PC-3 (cell line): Measurements from ENCODE around the gene C1QTNF6. TPM values are rescaled to one million over a fixed set of nuclear protein-coding genes. Genes with fewer than 3 reads are reported as not detected.

Experiments used
- ATAC-seq: fragments of 200-7000 bp; cut with Tn5 transposase; 2 replicates; pipeline ENCODE4 v1.9.1; 2020; ENCODE audit warnings: mild to moderate bottlenecking, moderate library complexity
- BruUV-seq: library from RNA; stranded (reverse); fragments of 400-500 nt; replicated peaks from 2 replicates; lab custom pipeline; 2021; lab: Mats Ljungman, UMichigan
- CTCF ChIA-PET: fragments of 300-600 bp; sonication (Branson Sonifier 250); formaldehyde crosslinking; loops from one replicate; lab custom pipeline; 2022; ENCODE audit warnings: antibody characterized with exemption; lab: Charles Lee
- POLR2A ChIA-PET: fragments of 300-600 bp; sonication (Branson Sonifier 250); formaldehyde crosslinking; loops from one replicate; lab custom pipeline; 2022; ENCODE audit warnings: antibody characterized with exemption; ENCODE audit not compliant: unreplicated experiment; lab: Charles Lee
- DNase-seq: peaks from one replicate; pipeline ENCODE4 v3.0.0-alpha.2; 2015
- H2AFZ ChIP-seq: fragments of 300-600 bp; sonication (generic); 2 replicates; pipeline ENCODE4 v1.6.0; 2016; ENCODE audit warnings: antibody characterized with exemption, low read length
- H3F3A ChIP-seq: fragments of 300-600 bp; sonication (generic); one replicate; pipeline ENCODE4 v1.6.0; 2017; ENCODE audit warnings: antibody characterized with exemption, low read length, control low read depth, mild to moderate bottlenecking; ENCODE audit not compliant: unreplicated experiment
- H3K27ac ChIP-seq: fragments of 300-600 bp; sonication (generic); 2 replicates; pipeline ENCODE4 v1.5.1; 2016; ENCODE audit warnings: mild to moderate bottlenecking, low read length
- H3K27me3 ChIP-seq: fragments of 300-600 bp; sonication (generic); 2 replicates; pipeline ENCODE4 v1.6.1; 2016; ENCODE audit warnings: low read length, mixed read lengths
- H3K36me3 ChIP-seq: fragments of 300-600 bp; sonication (generic); 2 replicates; pipeline ENCODE4 v1.6.1; 2016; ENCODE audit warnings: low read depth, mixed run types, low read length, mixed read lengths
- H3K4me1 ChIP-seq: fragments of 300-600 bp; sonication (generic); 2 replicates; pipeline ENCODE4 v1.5.1; 2016; ENCODE audit warnings: low read length; ENCODE audit not compliant: insufficient read depth
- H3K4me2 ChIP-seq: fragments of 300-600 bp; sonication (generic); 2 replicates; pipeline ENCODE4 v1.6.0; 2016; ENCODE audit warnings: low read length
- H3K4me3 ChIP-seq: fragments of 300-600 bp; sonication (generic); 2 replicates; pipeline ENCODE4 v1.5.1; 2016; ENCODE audit warnings: mild to moderate bottlenecking, low read length, mixed read lengths
- H3K79me2 ChIP-seq: fragments of 300-600 bp; sonication (generic); 2 replicates; pipeline ENCODE4 v1.6.1; 2017; ENCODE audit warnings: low read length, mixed read lengths
- H3K9ac ChIP-seq: fragments of 300-600 bp; sonication (generic); 2 replicates; pipeline ENCODE4 v1.6.0; 2016; ENCODE audit warnings: mild to moderate bottlenecking, low read length
- H3K9me2 ChIP-seq: fragments of 300-600 bp; sonication (generic); replicated peaks from 2 replicates; pipeline ENCODE4 v1.6.1; 2016; ENCODE audit warnings: mixed run types, low read length, mixed read lengths
- H3K9me3 ChIP-seq: fragments of 300-600 bp; sonication (generic); 2 replicates; pipeline ENCODE4 v1.6.1; 2016; ENCODE audit warnings: low read length, mixed read lengths
- H4K20me1 ChIP-seq: fragments of 300-600 bp; sonication (generic); 2 replicates; pipeline ENCODE4 v1.6.1; 2016; ENCODE audit warnings: low read length, mixed read lengths
- EZH2 ChIP-seq: fragments of 300-600 bp; sonication (generic); IDR thresholded peaks from one replicate; pipeline ENCODE4 v1.6.1; 2017; ENCODE audit warnings: antibody characterized with exemption, mild to moderate bottlenecking, low read length; ENCODE audit not compliant: unreplicated experiment
- EZH2phosphoT487 ChIP-seq: fragments of 300-600 bp; sonication (generic); IDR thresholded peaks from 2 replicates; pipeline ENCODE4 v1.6.1; 2018; ENCODE audit warnings: mild to moderate bottlenecking, antibody characterized with exemption, low read length, borderline replicate concordance
- intact Hi-C: fragments of 100-400 bp; cut with micrococcal nuclease; formaldehyde crosslinking; loops from 2 replicates; pipeline ENCODE4 v1.9.0; 2023
- total RNA-seq: library from RNA; depleted of rRNA; stranded (reverse); fragments of >200 nt; gene quantifications from 2 replicates; pipeline ENCODE4 v1.2.3, GENCODE V29; 2014
- TF ChIP-seq, protein P1 (sequence below): fragments of 300-600 bp; sonication (generic); conservative IDR thresholded peaks from 2 replicates; pipeline ENCODE4 v1.5.1; 2017; ENCODE audit warnings: antibody characterized with exemption, low read depth, mild to moderate bottlenecking, low read length

The C1QTNF6 gene
- total RNA-seq, 1 experiment from 2014 or later, result 3.8 TPM

DNA sequence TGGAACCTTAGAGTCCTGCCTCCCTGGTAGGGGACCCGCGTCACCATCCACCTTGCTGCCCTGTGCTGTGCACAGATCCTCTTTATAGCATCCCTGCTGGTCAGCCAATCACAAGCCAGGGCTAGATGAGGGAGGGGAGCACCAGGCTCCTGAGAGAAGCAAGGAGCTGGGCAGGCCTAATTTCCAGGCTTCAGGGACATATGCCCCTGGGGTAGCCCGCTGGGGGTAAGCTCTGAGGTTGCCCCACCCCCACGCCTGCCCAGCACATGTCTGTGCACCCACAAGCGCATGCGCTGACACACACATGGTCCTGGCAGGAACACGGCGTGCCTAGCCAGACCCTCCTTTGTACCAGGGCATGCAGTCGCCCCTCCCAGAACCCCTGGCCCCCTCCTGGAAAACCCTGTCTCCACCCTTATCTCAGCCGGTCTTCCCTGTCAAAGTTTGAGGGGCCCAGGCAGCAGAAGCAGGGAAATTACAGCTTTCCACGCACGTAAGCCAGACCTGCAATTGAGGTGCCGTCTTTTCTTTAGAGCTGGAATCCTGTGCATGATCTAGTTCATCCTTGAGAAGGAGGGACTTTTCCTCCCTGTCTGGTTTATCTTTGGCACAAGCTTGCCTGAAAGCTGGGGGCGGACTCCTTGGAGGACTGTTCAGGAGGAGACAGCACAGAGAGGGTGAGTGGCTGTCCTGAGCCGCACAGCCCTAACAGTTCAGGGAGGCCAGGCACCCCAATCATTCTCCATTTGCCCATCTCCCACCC lies 22.2 kb upstream of the C1QTNF6 start:
- TF ChIP-seq, protein P1, sequence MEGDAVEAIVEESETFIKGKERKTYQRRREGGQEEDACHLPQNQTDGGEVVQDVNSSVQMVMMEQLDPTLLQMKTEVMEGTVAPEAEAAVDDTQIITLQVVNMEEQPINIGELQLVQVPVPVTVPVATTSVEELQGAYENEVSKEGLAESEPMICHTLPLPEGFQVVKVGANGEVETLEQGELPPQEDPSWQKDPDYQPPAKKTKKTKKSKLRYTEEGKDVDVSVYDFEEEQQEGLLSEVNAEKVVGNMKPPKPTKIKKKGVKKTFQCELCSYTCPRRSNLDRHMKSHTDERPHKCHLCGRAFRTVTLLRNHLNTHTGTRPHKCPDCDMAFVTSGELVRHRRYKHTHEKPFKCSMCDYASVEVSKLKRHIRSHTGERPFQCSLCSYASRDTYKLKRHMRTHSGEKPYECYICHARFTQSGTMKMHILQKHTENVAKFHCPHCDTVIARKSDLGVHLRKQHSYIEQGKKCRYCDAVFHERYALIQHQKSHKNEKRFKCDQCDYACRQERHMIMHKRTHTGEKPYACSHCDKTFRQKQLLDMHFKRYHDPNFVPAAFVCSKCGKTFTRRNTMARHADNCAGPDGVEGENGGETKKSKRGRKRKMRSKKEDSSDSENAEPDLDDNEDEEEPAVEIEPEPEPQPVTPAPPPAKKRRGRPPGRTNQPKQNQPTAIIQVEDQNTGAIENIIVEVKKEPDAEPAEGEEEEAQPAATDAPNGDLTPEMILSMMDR, result no peak
- TF ChIP-seq EZH2 (no peak), EZH2phosphoT487 (no peak)
- Histone ChIP-seq H3K9me3 (no peaks in the 10 kb centered on the region), H4K20me1 (no peaks in the 10 kb centered on the region), H3K4me2 (no peak overlapping the region), H3K9me2 (no peaks in the 10 kb centered on the region), H2AFZ (no peak overlapping the region), H3K4me1 (no peaks in the 10 kb centered on the region), H3K4me3 (no peak overlapping the region), H3K27me3 (no peaks in the 10 kb centered on the region), H3K36me3 (no peaks in the 10 kb centered on the region), H3K79me2 (no peaks in the 10 kb centered on the region), H3F3A (no peaks in the 10 kb centered on the region), H3K27ac (no peak overlapping the region), H3K9ac (no peak overlapping the region)
- ATAC-seq (no peak), DNase-seq (no peak)
- no TSS peak for BruUV-seq
- CTCF ChIA-PET, result no interaction called here
- POLR2A ChIA-PET, result no interaction called here
- intact Hi-C loops, result no loop called here

DNA sequence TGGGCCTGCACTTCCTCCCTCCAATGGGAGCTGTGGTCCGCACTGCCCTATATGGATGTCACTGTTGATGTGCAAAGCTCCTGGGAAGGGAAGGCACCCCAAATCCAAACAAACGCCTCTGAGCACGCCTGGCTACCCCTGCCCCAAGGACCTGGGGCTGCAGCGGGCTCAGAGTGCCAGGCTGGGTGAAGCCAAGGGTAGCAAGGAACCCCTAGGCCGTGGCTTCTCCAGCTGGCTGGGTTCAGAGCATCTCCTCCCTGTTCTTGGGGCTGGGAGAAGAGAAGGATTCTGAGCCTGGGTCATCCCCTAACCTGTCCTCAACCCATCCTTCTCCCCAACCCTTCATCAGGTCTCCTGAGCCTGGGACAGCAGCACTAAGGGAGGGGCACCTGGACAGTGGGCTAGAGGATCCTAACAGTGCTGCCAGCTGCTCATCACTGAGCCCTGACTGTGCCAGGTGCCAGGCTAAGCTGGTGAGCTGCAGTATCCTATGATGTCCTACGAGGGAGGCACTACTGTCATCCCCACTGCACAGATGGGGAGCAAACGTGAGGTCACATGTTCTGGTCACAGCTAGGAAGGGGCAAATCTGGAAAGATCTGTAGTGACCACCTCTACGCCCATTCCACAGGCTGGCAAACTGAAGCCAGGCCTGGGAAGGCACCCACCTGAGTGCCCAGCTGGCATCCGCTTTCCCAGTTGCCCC lies 21.2 kb upstream of the C1QTNF6 start:
- Histone ChIP-seq H3K27ac (no peak overlapping the region), H3K9me3 (no peaks in the 10 kb centered on the region), H3K9ac (no peak overlapping the region), H3K4me1 (no peaks in the 10 kb centered on the region), H3F3A (no peaks in the 10 kb centered on the region), H3K4me3 (no peak overlapping the region), H4K20me1 (no peaks in the 10 kb centered on the region), H3K79me2 (no peaks in the 10 kb centered on the region), H3K27me3 (no peaks in the 10 kb centered on the region), H3K4me2 (no peak overlapping the region), H3K36me3 (no peaks in the 10 kb centered on the region), H3K9me2 (no peaks in the 10 kb centered on the region), H2AFZ (no peak overlapping the region)
- ChIA-PET CTCF (no interaction called here), POLR2A (no interaction called here)
- no peak for DNase-seq
- intact Hi-C loops, result no loop called here
- ATAC-seq, result no peak
- no TSS peak for BruUV-seq
- TF ChIP-seq EZH2phosphoT487 (no peak), EZH2 (no peak)
- TF ChIP-seq, protein P1, result no peak
